Activated T-helper 1 cell treated with anti-CD3 and anti-CD28 coated beads, Interleukin-2, amount 50 U/mL, for 16 hours (primary cell): ENCODE results near the gene EGFR.
"Not testable (repeated sequence)": the region's sequence is repeated elsewhere in the genome, so short reads cannot be mapped to it uniquely, and the experiment has no call there.

Source experiments
- DNase-seq, 2 donors: peaks; one replicate each; pipeline ENCODE4 v3.0.0-alpha.2; 2020; ENCODE audit warnings: low read depth in 1 of 2, low spot score in 1 of 2

Gene EGFR

DNA sequence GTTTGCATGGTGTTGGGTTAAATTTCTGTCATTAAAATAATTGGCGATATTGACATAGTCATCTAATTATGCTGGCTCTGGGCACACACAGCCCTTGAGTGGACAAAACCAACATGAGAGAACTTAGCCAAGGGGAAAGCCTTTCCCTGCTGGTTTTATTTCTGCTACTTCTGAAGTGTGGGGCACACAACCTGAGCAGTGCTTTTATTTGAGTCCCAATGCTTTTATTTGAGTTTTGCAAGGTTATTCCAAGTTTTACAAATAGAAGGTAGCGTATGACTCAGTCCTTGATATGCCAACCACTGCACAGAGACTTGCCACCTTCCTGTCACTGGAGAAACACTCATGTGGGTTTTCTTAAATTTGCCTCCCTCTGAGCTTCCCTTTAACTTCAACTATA, 145.7 kb downstream of the EGFR start:
- no peak for DNase-seq

DNA sequence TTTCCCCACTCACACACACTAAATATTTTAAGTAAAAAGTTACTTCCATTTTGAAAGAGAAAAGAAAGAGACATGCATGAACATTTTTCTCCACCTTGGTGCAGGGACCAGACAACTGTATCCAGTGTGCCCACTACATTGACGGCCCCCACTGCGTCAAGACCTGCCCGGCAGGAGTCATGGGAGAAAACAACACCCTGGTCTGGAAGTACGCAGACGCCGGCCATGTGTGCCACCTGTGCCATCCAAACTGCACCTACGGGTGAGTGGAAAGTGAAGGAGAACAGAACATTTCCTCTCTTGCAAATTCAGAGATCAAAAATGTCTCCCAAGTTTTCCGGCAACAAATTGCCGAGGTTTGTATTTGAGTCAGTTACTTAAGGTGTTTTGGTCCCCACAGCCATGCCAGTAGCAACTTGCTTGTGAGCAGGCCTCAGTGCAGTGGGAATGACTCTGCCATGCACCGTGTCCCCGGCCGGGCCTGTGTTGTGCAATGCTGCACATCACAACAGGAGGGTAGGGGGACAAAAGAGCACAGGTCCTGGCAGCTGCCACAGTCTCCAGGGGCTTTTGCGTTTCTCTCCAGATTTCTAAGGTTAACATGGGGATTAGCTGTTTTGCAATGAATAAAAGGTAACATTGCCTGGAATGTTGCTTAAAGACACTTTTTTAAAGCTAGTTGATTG, 146.5 kb downstream of the EGFR start:
- DNase-seq, result no peak

DNA sequence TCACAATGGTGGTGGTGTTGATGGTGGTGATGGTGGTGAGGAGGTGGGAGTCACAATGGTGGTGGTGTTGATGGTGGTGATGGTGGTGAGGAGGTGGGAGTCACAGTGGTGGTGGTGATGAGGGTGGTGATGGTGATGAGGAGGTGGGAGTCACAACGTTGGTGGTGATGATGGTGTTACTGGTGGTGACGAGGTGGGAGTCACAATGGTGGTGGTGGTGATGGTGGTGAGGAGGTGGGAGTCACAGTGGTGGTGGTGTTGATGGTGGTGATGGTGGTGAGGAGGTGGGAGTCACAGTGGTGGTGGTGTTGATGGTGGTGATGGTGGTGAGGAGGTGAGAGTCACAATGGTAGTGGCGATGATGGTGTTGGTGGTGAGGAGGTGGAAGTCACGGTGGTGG, 148.5 kb downstream of the EGFR start:
- not testable (repeated sequence) for DNase-seq

DNA sequence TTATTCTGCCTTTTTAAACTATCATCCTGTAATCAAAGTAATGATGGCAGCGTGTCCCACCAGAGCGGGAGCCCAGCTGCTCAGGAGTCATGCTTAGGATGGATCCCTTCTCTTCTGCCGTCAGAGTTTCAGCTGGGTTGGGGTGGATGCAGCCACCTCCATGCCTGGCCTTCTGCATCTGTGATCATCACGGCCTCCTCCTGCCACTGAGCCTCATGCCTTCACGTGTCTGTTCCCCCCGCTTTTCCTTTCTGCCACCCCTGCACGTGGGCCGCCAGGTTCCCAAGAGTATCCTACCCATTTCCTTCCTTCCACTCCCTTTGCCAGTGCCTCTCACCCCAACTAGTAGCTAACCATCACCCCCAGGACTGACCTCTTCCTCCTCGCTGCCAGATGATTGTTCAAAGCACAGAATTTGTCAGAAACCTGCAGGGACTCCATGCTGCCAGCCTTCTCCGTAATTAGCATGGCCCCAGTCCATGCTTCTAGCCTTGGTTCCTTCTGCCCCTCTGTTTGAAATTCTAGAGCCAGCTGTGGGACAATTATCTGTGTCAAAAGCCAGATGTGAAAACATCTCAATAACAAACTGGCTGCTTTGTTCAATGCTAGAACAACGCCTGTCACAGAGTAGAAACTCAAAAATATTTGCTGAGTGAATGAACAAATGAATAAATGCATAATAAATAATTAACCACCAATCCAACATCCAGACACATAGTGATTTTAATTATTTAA, 151.7 kb downstream of the EGFR start:
- no peak for DNase-seq

DNA sequence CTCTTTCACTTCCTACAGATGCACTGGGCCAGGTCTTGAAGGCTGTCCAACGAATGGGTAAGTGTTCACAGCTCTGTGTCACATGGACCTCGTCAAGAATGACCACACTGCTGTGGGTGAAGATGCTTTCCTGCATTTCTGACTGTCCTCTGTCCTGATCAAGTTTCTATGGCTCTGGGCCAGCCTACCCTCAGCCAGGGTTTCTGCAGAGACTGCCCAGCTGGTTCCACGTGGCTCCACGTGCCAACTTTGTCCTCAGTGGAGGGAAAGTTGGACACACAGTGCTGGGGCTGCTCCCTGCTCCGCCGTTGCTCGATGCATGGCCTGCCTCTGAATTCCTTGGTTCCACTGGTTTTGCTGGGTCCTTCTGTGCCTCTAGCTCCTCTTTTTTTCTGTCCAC, 152.3 kb downstream of the EGFR start:
- no peak for DNase-seq

DNA sequence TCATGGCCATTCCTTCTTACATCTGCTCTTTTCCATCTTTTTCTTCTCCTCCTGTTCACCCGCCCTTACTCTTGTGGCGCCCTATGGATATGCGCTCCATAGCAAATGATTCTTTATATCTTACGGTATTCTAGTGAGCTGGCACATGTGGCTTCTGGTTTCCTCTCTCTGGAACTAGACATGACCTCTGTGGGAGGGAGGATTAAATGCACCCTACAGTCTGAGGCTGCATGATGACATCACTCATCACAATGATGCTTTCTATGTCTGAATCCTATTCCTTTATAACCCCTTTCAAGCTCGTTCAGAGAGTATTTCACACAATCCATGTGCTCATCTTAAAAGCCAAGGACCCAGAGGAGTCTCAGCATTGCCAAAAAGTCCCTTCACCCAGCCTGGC, 153.3 kb downstream of the EGFR start:
- DNase-seq, result no peak

DNA sequence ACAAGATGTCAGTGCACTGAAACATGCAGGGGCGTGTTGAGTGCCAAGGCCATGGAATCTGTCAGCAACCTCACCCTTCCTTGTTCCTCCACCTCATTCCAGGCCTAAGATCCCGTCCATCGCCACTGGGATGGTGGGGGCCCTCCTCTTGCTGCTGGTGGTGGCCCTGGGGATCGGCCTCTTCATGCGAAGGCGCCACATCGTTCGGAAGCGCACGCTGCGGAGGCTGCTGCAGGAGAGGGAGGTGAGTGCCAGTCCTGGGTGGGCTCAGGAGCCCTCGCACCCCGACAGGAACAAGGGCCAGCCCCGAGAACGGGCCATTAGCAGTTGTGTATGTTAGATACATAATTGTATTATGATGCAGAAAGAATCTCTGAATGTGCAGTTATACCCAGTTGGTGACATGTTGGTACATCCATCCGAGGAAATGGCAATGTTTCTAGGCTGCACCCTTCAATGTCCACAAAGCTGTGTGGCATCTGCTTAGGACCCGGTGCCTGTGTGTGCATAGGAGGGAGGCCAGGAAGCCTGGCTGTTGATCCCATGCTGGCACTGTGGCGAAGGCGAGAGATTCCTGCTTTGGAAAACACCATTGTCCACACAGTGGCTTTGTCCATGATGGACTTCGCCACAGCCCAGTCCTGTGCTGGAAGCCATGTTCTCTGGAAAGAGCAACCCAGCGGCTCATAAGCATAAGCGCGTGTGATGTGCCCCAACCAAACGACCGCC, 154.2 kb downstream of the EGFR start:
- DNase-seq, result no peak

DNA sequence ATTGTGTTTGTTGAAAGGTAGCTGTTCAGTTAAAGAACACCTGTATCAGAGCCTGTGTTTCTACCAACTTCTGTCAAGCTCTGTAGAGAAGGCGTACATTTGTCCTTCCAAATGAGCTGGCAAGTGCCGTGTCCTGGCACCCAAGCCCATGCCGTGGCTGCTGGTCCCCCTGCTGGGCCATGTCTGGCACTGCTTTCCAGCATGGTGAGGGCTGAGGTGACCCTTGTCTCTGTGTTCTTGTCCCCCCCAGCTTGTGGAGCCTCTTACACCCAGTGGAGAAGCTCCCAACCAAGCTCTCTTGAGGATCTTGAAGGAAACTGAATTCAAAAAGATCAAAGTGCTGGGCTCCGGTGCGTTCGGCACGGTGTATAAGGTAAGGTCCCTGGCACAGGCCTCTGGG, 154.9 kb downstream of the EGFR start:
- DNase-seq, result no peak

DNA sequence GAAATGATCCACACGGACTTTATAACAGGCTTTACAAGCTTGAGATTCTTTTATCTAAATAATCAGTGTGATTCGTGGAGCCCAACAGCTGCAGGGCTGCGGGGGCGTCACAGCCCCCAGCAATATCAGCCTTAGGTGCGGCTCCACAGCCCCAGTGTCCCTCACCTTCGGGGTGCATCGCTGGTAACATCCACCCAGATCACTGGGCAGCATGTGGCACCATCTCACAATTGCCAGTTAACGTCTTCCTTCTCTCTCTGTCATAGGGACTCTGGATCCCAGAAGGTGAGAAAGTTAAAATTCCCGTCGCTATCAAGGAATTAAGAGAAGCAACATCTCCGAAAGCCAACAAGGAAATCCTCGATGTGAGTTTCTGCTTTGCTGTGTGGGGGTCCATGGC, 155.6 kb downstream of the EGFR start:
- no peak for DNase-seq

DNA sequence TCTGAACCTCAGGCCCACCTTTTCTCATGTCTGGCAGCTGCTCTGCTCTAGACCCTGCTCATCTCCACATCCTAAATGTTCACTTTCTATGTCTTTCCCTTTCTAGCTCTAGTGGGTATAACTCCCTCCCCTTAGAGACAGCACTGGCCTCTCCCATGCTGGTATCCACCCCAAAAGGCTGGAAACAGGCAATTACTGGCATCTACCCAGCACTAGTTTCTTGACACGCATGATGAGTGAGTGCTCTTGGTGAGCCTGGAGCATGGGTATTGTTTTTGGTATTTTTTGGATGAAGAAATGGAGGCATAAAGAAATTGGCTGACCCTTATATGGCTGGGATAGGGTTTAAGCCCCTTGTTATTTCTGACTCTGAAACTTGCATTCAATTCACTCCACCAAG, 156.0 kb downstream of the EGFR start:
- DNase-seq, result no peak

DNA sequence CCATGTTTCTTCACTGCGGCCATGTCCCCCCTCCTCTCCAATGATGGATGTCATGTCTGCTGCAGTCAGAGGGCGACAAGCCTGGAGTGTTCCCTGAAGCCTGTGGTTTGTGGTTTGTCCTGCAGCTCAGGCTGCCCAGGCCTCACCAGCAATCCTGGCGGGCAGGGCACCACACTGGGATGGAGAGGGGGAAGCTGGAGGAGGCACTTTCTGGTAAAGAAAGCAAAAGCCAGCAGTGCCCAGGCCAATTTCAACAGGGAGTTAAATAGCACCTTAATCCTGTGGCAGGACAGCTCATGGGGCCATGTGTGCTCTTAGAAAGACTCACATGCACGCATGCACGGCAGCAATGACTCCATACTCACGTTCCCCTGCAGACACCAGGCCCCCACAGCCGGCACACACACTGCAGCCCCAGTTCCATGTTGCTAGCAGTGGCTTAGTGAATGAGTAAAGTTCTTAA, 158.3 kb downstream of the EGFR start:
- no peak for DNase-seq

DNA sequence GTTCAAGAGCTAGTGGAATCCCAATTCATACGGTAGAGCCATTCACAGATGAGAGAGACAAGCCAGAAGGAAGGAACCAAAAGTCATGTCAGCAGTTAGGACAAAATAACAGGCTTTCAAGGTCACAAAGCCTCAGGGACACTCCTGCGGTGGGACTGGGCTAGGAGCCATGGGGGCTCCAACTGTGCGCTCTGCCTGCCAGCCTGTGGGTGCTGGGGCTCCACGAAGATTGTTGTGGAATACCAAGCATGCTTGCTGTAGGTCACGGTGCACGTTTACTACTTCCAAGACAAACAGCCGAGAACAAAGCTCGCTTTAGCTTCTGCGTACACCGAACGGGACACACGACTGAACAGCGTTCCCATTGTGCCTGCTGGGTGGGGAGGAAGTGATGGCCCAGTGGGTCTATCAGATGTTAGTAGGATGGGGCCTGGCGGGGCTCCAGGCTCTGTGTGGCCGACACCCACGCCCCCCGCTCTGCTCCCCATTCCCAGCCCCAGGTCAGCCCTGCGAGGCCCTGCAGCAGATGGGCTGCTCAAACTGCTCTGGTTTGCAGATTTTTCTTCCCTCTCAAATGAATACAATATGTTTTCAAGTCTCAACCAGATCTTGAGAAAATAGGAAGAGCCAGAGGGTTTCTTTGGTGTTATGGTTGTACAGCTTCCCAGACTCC, 158.9 kb downstream of the EGFR start:
- no peak for DNase-seq

DNA sequence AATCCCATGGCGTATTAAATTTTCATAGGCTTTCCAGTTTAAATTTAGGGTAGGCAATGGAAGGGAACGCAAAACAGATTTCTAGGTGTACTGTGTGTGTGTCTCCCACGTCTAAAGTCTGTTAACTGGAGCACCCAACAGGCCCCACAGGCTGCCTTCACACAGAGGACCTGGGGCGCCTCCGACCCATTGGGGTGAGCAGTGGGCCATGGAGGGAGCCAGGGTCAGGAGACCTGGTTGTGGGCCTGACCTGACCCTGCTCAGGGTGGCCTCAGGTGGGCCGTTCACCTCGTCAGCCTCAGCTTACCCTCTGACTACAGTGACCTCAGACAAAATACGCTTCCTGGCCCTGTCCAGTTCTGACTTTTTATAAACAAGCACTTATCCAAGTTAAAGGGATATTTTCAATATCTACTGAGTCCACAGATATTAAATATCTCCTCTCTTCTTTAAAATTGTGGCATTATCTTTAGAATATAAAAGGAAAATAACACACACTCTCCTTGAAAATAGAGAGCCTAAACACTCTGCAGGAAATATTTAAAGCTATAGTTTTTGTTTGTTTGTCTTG, 159.6 kb downstream of the EGFR start:
- DNase-seq, result no peak

DNA sequence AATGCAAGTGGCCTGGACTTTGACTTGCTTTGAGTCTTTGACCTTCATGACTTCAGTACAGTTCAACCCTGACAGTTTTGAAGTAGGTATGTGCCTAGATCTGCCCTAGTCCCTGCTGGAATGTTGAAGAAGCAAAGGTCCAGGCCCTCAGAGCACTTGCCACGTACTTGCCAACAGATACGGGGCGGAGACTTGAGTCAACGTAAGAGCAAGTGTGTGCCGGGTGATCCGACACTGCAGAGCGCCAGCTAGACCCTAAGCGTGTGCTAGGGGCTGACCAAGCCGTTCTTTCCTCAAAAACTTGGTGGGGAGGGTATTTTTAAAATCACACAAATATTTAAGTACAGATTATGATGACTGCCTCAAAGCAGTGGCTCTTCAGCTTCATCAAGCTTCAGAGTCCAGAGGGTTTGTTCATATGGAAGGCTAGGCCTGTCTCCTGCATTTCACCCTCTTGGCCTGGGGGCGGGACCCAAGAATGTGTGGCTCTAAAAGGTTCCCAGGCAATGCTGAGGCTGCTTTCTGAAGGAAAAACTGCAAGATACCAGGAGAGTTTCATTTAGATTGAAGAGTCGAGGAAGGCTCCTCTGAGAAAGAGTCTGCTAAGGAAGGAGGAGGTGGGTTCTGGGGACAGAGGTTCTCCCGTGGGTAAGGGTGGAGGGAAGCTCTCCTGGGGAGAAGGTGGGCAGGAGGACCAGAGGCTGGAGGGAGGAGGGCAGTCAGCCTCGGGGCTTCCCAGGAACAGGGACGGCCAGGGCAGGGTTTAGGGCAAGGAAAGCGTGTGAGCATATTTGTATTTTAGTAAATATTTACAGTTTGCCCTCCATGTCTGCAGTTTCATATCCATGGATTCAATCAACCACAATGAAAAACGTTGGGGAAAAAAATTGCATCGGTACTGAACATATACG, 160.3 kb downstream of the EGFR start:
- DNase-seq, result no peak

DNA sequence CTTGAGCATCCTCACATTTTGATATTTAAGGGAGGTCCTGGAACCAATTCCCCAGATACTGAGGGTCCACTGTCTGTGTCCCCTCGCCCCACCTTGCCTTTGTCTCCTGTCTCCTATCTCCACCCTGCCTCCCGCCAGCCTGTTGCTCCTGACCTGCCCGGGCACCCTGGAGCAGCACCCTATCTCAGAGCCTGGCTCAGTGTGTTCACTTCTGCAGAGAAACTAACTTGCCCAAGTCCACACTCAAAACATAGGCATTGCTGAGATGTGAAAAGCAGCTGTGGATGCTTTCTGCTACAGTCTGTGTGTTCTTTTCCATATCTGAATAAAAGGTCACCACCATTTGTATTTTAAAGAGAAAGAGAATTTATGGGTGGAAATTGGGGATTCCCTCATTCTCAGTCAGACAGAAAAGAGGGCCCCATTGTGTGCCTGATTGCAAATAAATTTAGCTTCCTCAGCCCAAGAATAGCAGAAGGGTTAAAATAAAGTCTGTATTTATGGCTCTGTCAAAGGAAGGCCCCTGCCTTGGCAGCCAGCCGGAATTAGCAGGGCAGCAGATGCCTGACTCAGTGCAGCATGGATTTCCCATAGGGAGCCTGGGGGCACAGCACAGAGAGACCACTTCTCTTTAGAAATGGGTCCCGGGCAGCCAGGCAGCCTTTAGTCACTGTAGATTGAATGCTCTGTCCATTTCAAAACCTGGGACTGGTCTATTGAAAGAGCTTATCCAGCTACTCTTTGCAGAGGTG, 161.3 kb downstream of the EGFR start:
- DNase-seq, result no peak

DNA sequence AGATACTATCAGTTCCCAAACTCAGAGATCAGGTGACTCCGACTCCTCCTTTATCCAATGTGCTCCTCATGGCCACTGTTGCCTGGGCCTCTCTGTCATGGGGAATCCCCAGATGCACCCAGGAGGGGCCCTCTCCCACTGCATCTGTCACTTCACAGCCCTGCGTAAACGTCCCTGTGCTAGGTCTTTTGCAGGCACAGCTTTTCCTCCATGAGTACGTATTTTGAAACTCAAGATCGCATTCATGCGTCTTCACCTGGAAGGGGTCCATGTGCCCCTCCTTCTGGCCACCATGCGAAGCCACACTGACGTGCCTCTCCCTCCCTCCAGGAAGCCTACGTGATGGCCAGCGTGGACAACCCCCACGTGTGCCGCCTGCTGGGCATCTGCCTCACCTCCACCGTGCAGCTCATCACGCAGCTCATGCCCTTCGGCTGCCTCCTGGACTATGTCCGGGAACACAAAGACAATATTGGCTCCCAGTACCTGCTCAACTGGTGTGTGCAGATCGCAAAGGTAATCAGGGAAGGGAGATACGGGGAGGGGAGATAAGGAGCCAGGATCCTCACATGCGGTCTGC, 162.2 kb downstream of the EGFR start:
- DNase-seq, result no peak

DNA sequence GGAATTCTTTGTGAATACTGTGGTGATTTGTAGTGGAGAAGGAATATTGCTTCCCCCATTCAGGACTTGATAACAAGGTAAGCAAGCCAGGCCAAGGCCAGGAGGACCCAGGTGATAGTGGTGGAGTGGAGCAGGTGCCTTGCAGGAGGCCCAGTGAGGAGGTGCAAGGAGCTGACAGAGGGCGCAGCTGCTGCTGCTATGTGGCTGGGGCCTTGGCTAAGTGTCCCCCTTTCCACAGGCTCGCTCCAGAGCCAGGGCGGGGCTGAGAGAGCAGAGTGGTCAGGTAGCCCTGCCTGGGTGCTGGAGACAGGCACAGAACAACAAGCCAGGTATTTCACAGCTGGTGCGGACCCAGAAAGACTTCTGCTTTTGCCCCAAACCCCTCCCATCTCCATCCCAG, 162.9 kb downstream of the EGFR start:
- no peak for DNase-seq

DNA sequence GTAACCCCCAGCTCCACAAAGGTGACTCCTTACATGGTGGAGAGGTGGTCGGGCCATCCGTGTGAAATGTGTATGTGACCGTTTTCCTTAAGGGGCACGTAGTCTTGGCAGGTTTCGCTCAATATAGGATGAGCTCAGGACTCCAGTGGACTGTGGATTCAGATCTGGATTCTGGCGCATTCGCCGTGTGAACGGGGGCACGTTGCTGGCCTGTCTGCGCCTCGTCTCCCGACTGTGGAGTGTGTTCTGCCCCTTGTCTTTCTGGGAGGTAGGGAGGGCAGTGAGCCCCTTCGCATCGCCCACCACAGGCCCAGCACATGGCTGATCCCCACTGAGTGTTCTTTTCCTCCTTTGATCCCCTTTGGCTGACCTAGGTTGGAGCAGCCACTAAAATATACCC, 165.1 kb downstream of the EGFR start:
- no peak for DNase-seq

DNA sequence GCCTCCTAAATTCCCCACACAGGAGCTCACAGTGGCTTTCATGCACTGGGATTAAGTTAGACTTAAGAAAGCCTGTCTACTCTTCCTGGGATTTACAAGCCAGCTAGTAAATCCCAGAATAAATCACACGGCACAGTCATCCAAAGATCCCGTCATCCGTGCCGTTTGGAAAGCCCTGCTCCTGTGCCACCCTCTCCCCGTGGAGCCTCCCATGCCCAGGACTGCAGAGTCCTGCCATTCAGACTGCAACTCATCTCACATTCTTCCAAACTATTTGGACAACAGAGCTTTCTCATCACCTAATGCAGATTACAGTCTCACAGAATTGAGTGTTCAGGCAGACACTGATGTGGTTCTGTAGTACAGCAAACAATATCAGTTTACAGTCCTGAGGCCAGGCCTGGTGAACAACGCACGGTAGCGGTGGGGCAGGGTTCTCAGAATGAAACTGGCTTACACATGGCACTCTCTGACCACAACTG, 166.5 kb downstream of the EGFR start:
- DNase-seq, result no peak
